ENCODE measurements around the gene OR1B1. TPM values are rescaled to one million over a fixed set of nuclear protein-coding genes. Genes with fewer than 3 reads are reported as not detected.
"Not testable (repeated sequence)": the region's sequence is repeated elsewhere in the genome, so short reads cannot be mapped to it uniquely, and the experiment has no call there.

The OR1B1 gene
- total and polyA plus RNA-seq, 7 donors, result not detected

- no peak for TF ChIP-seq CTCF (IDR thresholded peaks at IDR 0.05)
- TF ChIP-seq POLR2A (IDR thresholded peaks at IDR 0.05), result no peak
- no peak for TF ChIP-seq POLR2AphosphoS5 (IDR thresholded peaks at IDR 0.05)
- no peak for TF ChIP-seq EP300 (IDR thresholded peaks at IDR 0.05)
- H3K4me1 ChIP-seq, result no peaks in the 10 kb centered on the region
- no peaks in the 10 kb centered on the region for H3K36me3 ChIP-seq
- WGBS, 2 donors, result 82 to 89% methylated on average over 1 of the region's 1 CpG
- intact Hi-C loops (cut with DNase I), result no loop called here
- peaks cover 0 to 3% (median 0%) of the 10 kb centered on the region in 4 donors for H3K9me3 ChIP-seq
- H3K27ac ChIP-seq, result no peak overlapping the region
- H3K4me3 ChIP-seq, result no peak overlapping the region
- no peaks in the 10 kb centered on the region for H3K27me3 ChIP-seq
- DNase-seq, result no peak
Observed at GRCh38 chr9:122606587-122606986, 50.8 kb downstream of the OR1B1 start.

GRCh38 chr9:122605691-122606090, 51.7 kb downstream of the OR1B1 start:
- Histone ChIP-seq H3K4me3 (no peak overlapping the region), H3K27ac (no peak overlapping the region), H3K9me3 (peaks cover 0 to 3% (median 0%) of the 10 kb centered on the region in 4 donors), H3K4me1 (no peaks in the 10 kb centered on the region), H3K27me3 (no peaks in the 10 kb centered on the region), H3K36me3 (no peaks in the 10 kb centered on the region)
- TF ChIP-seq EP300 (IDR thresholded peaks at IDR 0.05) (no peak), POLR2A (IDR thresholded peaks at IDR 0.05) (no peak), POLR2AphosphoS5 (IDR thresholded peaks at IDR 0.05) (no peak), CTCF (IDR thresholded peaks at IDR 0.05) (no peak)
- intact Hi-C loops (cut with DNase I), result no loop called here
- no peak for DNase-seq
- WGBS, 2 donors, result 21 to 57% methylated on average over 1 of the region's 1 CpG

GRCh38 chr9:122583284-122583683, 74.1 kb downstream of the OR1B1 start, which contains the start of gene OR1L8:
TSS of gene OR1L8 (minus strand) at chr9:122583384. CDS start at chr9:122568477, 14,907 bp downstream.
- DNase-seq; H3K9me3 ChIP-seq; intact Hi-C loops (cut with DNase I); H3K4me1 ChIP-seq; H3K4me3 ChIP-seq; H3K27ac ChIP-seq; H3K27me3 ChIP-seq; H3K36me3 ChIP-seq: not testable (repeated sequence)
- 90 to 93% methylated on average over 8 of the region's 8 CpGs for whole genome bisulfite sequencing, 2 donors

- WGBS, 2 donors, result 73 to 84% methylated on average over 3 of the region's 3 CpGs
- no peak for DNase-seq
- no peak overlapping the region for H3K27ac ChIP-seq
- no peaks in the 10 kb centered on the region for H3K4me1 ChIP-seq
- TF ChIP-seq EP300 (IDR thresholded peaks at IDR 0.05), result no peak
- no peak for TF ChIP-seq POLR2AphosphoS5 (IDR thresholded peaks at IDR 0.05)
- no peak for TF ChIP-seq POLR2A (IDR thresholded peaks at IDR 0.05)
- TF ChIP-seq CTCF (IDR thresholded peaks at IDR 0.05), result no peak
- no peaks in the 10 kb centered on the region for H3K9me3 ChIP-seq
- intact Hi-C loops (cut with DNase I), result no loop called here
- no peak overlapping the region for H3K4me3 ChIP-seq
- H3K36me3 ChIP-seq, result no peaks in the 10 kb centered on the region
- H3K27me3 ChIP-seq, result no peaks in the 10 kb centered on the region
Observed at GRCh38 chr9:122580360-122580759, 77.1 kb downstream of the OR1B1 start.

- H3K36me3 ChIP-seq, result no peaks in the 10 kb centered on the region
- intact Hi-C loops (cut with DNase I), result no loop called here
- no peaks in the 10 kb centered on the region for H3K9me3 ChIP-seq
- 78 to 81% methylated on average over 5 of the region's 5 CpGs for WGBS, 2 donors
- H3K4me3 ChIP-seq, result no peak overlapping the region
- H3K27ac ChIP-seq, result no peak overlapping the region
- TF ChIP-seq POLR2A (IDR thresholded peaks at IDR 0.05) (no peak), POLR2AphosphoS5 (IDR thresholded peaks at IDR 0.05) (no peak), EP300 (IDR thresholded peaks at IDR 0.05) (no peak), CTCF (IDR thresholded peaks at IDR 0.05) (no peak)
- no peaks in the 10 kb centered on the region for H3K27me3 ChIP-seq
- no peaks in the 10 kb centered on the region for H3K4me1 ChIP-seq
- DNase-seq, result no peak
Observed at GRCh38 chr9:122579874-122580273, 77.6 kb downstream of the OR1B1 start.

Other genes starting within 250 kb of the OR1B1 start
- not detected for gene OR1J1, start 179.7 kb downstream of the OR1B1 start, total RNA-seq
- not detected for gene OR1J1, start 179.7 kb downstream of the OR1B1 start, polyA plus RNA-seq
- under 1 TPM in 1 of 4 donors, not detected in 3; 0.68 TPM for gene OR1J2, start 146.8 kb downstream of the OR1B1 start, total RNA-seq
- gene OR1J2, start 146.8 kb downstream of the OR1B1 start, polyA plus RNA-seq, result not detected
- gene OR1J4, start 138.5 kb downstream of the OR1B1 start, total RNA-seq, result not detected
- not detected for gene OR1J4, start 138.5 kb downstream of the OR1B1 start, polyA plus RNA-seq
- not detected for gene OR1N1, start 130.3 kb downstream of the OR1B1 start, total RNA-seq
- not detected for gene OR1N1, start 130.3 kb downstream of the OR1B1 start, polyA plus RNA-seq
- not detected for gene OR1N2, start 104.5 kb downstream of the OR1B1 start, total RNA-seq
- not detected for gene OR1N2, start 104.5 kb downstream of the OR1B1 start, polyA plus RNA-seq
- gene OR1L8, start 74.2 kb downstream of the OR1B1 start, total RNA-seq, result under 1 TPM in 1 of 4 donors, not detected in 3; 0.33 TPM
- not detected for gene OR1L8, start 74.2 kb downstream of the OR1B1 start, polyA plus RNA-seq
- gene OR1Q1, start 42.9 kb downstream of the OR1B1 start, total RNA-seq, result not detected
- not detected for gene OR1Q1, start 42.9 kb downstream of the OR1B1 start, polyA plus RNA-seq
- gene OR1L1, start 4.1 kb upstream of the OR1B1 start, total RNA-seq, result not detected
- gene OR1L1, start 4.1 kb upstream of the OR1B1 start, polyA plus RNA-seq, result not detected
- gene OR1L3, start 17.5 kb upstream of the OR1B1 start, total RNA-seq, result not detected
- gene OR1L3, start 17.5 kb upstream of the OR1B1 start, polyA plus RNA-seq, result not detected
- gene OR1L4, start 66.4 kb upstream of the OR1B1 start, total RNA-seq, result not detected
- not detected for gene OR1L4, start 66.4 kb upstream of the OR1B1 start, polyA plus RNA-seq
- gene OR1L6, start 84.7 kb upstream of the OR1B1 start, total RNA-seq, result not detected
- gene OR1L6, start 84.7 kb upstream of the OR1B1 start, polyA plus RNA-seq, result not detected
- gene OR5C1, start 131.3 kb upstream of the OR1B1 start, total RNA-seq, result not detected
- not detected for gene OR5C1, start 131.3 kb upstream of the OR1B1 start, polyA plus RNA-seq
- gene OR1K1, start 142.5 kb upstream of the OR1B1 start, total RNA-seq, result not detected
- not detected for gene OR1K1, start 142.5 kb upstream of the OR1B1 start, polyA plus RNA-seq
- gene PDCL, start 171.0 kb upstream of the OR1B1 start, total RNA-seq, result 10 to 100 TPM; 16.7 to 26.0 (median 21.4) TPM
- 10 to 100 TPM in 2 of 3 donors, 1 to 10 TPM in 1; 9.3 to 13.8 (median 11.8) TPM for gene PDCL, start 171.0 kb upstream of the OR1B1 start, polyA plus RNA-seq
- gene RC3H2, start 247.7 kb upstream of the OR1B1 start, total RNA-seq, result 10 to 100 TPM; 43.8 to 49.5 (median 46.8) TPM
- gene RC3H2, start 247.7 kb upstream of the OR1B1 start, polyA plus RNA-seq, result 10 to 100 TPM; 11.4 to 13.1 (median 12.0) TPM

Measured in sigmoid colon (tissue), 7 donors.